LNCAP (cell line): ENCODE measurements around the gene HMGXB4.

Experiments used
- TF ChIP-seq, protein P1 (sequence below): fragments of 450-650 bp; IDR thresholded peaks from 2 replicates; pipeline ENCODE4 v1.5.1; 2017; ENCODE audit warnings: mild to moderate bottlenecking

HMGXB4 gene

DNA sequence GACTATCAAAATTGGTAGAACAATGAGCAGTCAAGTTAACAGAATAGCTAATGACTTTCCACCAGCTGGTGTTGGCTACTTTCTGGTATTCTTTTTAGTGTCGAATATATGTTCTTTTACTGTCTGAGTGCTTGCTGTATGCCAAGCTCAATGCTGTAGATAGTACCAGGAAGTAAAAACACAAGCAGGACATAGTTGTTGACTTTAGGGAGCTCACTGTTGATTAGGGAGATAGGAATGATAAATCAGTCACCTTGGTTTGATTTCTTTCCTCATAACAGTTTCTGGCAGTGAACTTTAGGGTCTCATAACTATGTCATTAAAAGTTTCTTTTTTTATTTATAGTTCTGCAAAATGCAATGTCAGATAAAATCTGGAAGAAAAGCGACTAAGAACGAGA, 9.0 kb downstream of the HMGXB4 start:
- TF ChIP-seq, protein P1, sequence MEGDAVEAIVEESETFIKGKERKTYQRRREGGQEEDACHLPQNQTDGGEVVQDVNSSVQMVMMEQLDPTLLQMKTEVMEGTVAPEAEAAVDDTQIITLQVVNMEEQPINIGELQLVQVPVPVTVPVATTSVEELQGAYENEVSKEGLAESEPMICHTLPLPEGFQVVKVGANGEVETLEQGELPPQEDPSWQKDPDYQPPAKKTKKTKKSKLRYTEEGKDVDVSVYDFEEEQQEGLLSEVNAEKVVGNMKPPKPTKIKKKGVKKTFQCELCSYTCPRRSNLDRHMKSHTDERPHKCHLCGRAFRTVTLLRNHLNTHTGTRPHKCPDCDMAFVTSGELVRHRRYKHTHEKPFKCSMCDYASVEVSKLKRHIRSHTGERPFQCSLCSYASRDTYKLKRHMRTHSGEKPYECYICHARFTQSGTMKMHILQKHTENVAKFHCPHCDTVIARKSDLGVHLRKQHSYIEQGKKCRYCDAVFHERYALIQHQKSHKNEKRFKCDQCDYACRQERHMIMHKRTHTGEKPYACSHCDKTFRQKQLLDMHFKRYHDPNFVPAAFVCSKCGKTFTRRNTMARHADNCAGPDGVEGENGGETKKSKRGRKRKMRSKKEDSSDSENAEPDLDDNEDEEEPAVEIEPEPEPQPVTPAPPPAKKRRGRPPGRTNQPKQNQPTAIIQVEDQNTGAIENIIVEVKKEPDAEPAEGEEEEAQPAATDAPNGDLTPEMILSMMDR = no peak

DNA sequence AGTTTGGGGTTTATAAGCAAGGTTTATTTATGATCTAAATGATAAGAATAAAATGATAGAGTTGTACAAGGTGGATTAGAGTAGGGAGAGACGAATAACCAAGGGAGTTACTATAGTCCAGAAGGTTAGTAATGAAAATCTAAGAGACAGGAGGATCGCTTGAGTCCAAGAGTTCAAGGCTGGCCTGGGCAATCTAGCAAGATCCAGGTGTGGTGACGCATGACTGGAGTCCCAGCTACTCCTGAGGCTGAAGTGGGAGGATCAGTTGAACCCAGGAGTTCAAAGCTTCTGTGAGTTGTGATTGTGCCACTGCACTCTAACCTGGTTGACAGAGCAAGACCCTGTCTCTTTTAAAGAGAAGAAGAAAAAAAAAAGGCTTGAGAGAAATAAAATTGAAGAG, 12.3 kb downstream of the HMGXB4 start:
- TF ChIP-seq, protein P1 = no peak

DNA sequence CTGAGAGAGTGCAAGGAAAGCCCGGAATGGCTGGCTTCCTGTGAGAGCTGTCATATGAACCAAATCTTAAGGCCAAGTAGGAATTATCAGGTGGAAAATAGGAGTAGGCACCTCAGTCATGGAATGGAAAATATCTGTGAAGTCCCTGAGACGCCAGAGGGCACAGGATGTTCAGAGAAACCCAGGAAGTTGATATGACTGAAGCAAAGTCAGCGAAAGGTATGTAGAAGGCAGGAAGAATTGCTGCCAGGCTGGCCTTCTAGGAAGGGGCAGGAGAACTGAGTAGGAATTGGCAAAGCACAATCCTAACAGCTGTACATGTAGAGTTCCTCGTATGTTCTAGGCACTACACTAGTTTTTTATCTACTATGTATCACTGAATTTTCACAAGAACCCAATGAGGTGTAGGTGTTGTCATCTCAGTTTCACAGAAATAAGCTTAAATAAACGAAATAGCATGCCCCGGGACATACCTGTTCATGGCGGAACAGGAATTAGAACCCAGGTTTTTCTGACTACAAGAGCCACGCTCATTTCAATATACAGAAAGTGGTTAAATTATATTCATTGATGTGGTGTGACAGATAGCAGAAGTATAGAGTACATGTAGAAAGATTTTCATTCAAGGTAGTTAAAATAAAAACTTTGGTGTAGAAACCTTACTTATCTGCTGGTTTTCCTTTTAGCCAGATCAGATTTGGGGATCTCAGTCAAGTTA, 17.0 kb downstream of the HMGXB4 start:
- TF ChIP-seq, protein P1 = no peak

DNA sequence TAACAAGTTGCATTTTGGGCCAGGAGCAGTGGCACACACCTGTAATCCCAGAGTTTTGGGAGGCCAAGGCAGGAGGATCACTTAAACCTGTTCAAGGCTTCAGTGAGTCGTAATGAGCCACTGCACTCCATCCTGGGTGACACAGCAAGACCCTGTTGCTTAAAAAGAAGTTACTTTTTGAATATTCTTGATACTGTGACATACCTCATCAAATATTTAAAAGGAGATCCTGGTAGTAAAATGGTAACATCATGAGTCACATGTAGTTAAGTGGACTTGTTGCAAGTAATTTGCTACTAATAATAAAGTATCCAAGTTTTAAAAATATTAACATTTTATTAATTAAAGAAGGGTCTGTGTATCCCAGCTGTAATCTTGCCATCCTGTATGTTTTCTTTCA, 18.3 kb downstream of the HMGXB4 start:
- TF ChIP-seq, protein P1 = no peak

DNA sequence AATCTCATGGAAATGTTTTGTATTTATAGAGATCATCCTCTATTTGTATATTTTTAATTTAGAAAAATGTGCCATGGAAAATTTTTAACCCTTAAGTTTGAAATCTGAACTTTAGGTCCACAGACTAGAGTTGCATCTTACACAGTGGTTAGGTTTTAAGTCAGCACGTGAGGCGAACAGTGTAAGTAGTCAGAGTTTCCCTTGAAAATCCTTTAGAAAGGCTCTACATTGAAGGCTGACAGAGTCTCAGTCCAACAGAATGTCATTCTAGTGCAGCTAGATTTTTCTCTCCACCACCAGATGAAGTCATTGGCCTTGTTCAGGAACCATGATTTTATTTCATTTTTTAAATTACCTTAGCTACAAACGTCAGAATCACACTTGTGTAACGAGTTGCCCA, 18.7 kb downstream of the HMGXB4 start:
- TF ChIP-seq, protein P1 = no peak

DNA sequence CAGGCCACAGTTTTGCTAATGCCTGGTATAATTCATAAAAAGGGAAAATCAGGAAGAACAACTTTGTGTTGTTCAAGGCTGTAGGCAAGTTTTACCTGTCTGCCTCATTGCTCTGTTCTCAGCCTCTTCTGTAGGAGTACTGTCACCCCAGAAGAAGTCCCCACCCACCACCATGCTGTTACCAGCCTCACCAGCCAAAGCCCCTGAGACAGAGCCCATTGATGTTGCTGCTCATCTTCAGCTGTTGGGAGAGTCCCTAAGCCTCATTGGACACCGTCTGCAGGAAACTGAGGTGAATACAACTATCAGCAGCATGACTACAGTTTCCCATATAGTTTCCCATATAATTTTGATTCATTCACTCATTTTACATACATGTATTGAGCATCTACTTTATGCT, 30.8 kb downstream of the HMGXB4 start:
- TF ChIP-seq, protein P1 = no peak

DNA sequence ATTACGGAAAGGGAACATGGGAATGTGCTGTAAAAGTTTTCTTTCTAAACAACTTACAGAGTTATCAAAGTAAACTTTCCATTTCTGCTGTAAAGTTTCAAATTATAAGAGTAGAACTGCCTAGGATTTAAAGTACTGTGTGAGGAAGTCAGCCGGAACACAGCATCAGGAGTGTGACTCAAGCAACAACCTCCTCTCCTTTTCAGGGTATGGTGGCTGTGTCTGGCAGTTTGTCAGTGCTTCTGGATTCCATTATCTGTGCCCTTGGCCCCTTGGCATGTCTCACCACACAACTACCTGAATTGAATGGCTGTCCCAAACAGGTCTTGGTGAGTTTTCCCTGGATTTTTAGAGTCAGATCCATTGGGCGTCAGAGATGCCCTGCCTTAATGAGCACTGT, 35.5 kb downstream of the HMGXB4 start:
- TF ChIP-seq, protein P1 = no peak

DNA sequence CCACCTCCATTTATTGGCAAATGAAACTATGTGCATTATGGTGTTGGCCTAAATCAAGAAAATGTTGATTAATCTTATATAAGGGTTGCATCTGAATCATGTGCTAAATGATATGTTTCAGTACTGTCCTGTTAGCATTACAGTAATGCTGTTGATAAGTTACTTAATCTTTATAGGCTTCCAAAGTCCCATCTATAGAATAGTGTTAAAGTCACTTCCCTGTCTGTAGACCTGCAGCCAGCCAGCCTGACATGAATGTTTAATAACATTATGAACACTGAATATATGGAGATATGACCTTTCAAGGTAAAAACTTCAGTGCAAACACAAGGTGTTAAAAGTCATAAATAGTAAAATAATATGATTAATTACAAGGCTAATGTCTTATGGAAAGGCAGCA, 38.8 kb downstream of the HMGXB4 start:
- TF ChIP-seq, protein P1 = no peak
